HCT116 (cell line): ENCODE results near the gene NEO1. TPM values are rescaled to one million over a fixed set of nuclear protein-coding genes. Genes with fewer than 3 reads are reported as not detected.

Experiments used
- ATAC-seq: fragments of 200-7000 bp; cut with Tn5 transposase; 2 replicates; pipeline ENCODE4 v1.9.1; 2020; ENCODE audit warnings: mild to moderate bottlenecking, moderate library complexity
- BruUV-seq: library from RNA; stranded (reverse); fragments of 400-500 nt; replicated peaks from 2 replicates; lab custom pipeline; 2021; lab: Mats Ljungman, UMichigan
- CTCF ChIA-PET: fragments of 300-600 bp; sonication (Branson Sonifier 250); formaldehyde crosslinking; loops from one replicate; lab custom pipeline; 2021; ENCODE audit warnings: antibody characterized with exemption; lab: Charles Lee
- POLR2A ChIA-PET: fragments of 300-600, 350-600 bp; sonication (Branson Sonifier 250); formaldehyde crosslinking; loops from one replicate; lab custom pipeline; 2021; ENCODE audit warnings: antibody characterized with exemption; lab: Charles Lee
- RAD21 ChIA-PET, 2 experiments: fragments of 300-600 bp; sonication (Branson Sonifier 250); formaldehyde crosslinking; loops; one replicate each; lab custom pipeline; 2023; ENCODE audit warnings: low total read pairs in 2 of 2; ENCODE audit not compliant: uncharacterized antibody in 2 of 2, unreplicated experiment in 2 of 2, low non-redundant PET in 1 of 2; lab: Charles Lee
- DNase-seq: peaks from one replicate; pipeline ENCODE4 v3.0.0-alpha.2; 2010; ENCODE audit warnings: low read depth, low spot score
- H2AFZ ChIP-seq: fragments of 200-600 bp; shearing (Covaris generic), sonication (generic); 2 replicates; pipeline ENCODE4 v1.6.1; 2017; ENCODE audit warnings: low read depth, mixed run types, mixed read lengths, antibody characterized with exemption, low read length; ENCODE audit not compliant: poor library complexity, severe bottlenecking
- H3K27ac ChIP-seq: 2 replicates; pipeline ENCODE4 v1.5.1; 2012; ENCODE audit warnings: low read depth, low read length
- H3K27me3 ChIP-seq: fragments of 200-600 bp; sonication (generic); 2 replicates; pipeline ENCODE4 v1.6.1; 2016; ENCODE audit warnings: mixed run types, low read length, mixed read lengths; ENCODE audit not compliant: insufficient read depth
- H3K36me3 ChIP-seq, 2 experiments: fragments of 200-500 bp in 1 of 2; fragments of 200-600 bp in 1 of 2; sonication (Bioruptor generic) in 1 of 2; sonication (generic) in 1 of 2; 2 replicates each; pipeline versions ENCODE4 v1.5.1 to v1.6.1; 2014 to 2016; ENCODE audit warnings: low read length in 2 of 2, inconsistent platforms in 1 of 2, mixed read lengths in 1 of 2, mixed run types in 1 of 2; ENCODE audit not compliant: insufficient read depth in 2 of 2, control insufficient read depth in 1 of 2
- H3K4me1 ChIP-seq, 2 experiments: fragments of 200-600 bp in 1 of 2; sonication (generic) in 1 of 2; 2 replicates each; pipeline versions ENCODE4 v1.5.1 to v1.6.1; 2012 to 2017; ENCODE audit warnings: low read length in 2 of 2, inconsistent platforms in 1 of 2, mild to moderate bottlenecking in 1 of 2, mixed read lengths in 1 of 2, mixed run types in 1 of 2, moderate library complexity in 1 of 2; ENCODE audit not compliant: insufficient read depth in 2 of 2, control insufficient read depth in 1 of 2
- H3K4me2 ChIP-seq: fragments of 200-600 bp; sonication (generic); 2 replicates; pipeline ENCODE4 v1.6.1; 2017; ENCODE audit warnings: mixed run types, low read length, mixed read lengths
- H3K4me3 ChIP-seq, 2 experiments: fragments of 200-600 bp in 1 of 2; sonication (generic) in 1 of 2; replicated peaks in 1 of 2; 2 replicates each; pipeline ENCODE4 v1.5.1; 2011 to 2016; ENCODE audit warnings: low read length in 2 of 2, control low read depth in 1 of 2, low read depth in 1 of 2, mild to moderate bottlenecking in 1 of 2, mixed read lengths in 1 of 2, mixed run types in 1 of 2
- H3K79me2 ChIP-seq: fragments of 200-600 bp; sonication (generic); 2 replicates; pipeline ENCODE4 v1.6.1; 2017; ENCODE audit warnings: mild to moderate bottlenecking, mixed run types, low read length, moderate library complexity, mixed read lengths; ENCODE audit not compliant: insufficient read depth
- H3K9ac ChIP-seq: fragments of 200-600 bp; sonication (generic); 2 replicates; pipeline ENCODE4 v1.6.1; 2016; ENCODE audit warnings: low read length, mixed read lengths
- H3K9me2 ChIP-seq: fragments of 200-600 bp; sonication (generic), shearing (Covaris generic); 2 replicates; pipeline ENCODE4 v1.6.1; 2017; ENCODE audit warnings: mixed run types, mild to moderate bottlenecking, moderate library complexity; ENCODE audit not compliant: insufficient read depth
- H3K9me3 ChIP-seq, 2 experiments: fragments of 200-500 bp in 1 of 2; fragments of 200-600 bp in 1 of 2; sonication (Bioruptor generic) in 1 of 2; sonication (generic) in 1 of 2; 2 replicates each; pipeline ENCODE4 v1.6.1; 2014 to 2017; ENCODE audit warnings: low read length in 2 of 2, mixed read lengths in 2 of 2, inconsistent platforms in 1 of 2, low read depth in 1 of 2, mild to moderate bottlenecking in 1 of 2, mixed run types in 1 of 2, moderate library complexity in 1 of 2; ENCODE audit not compliant: control insufficient read depth in 1 of 2, insufficient read depth in 1 of 2
- H4K20me1 ChIP-seq: fragments of 200-600 bp; sonication (generic), shearing (Covaris generic); 2 replicates; pipeline ENCODE4 v1.6.1; 2017; ENCODE audit warnings: mixed run types, mild to moderate bottlenecking, moderate library complexity; ENCODE audit not compliant: insufficient read depth
- EZH2 ChIP-seq: fragments of 200-600 bp; sonication (generic); IDR thresholded peaks from 2 replicates; pipeline ENCODE4 v1.6.1; 2017; ENCODE audit warnings: antibody characterized with exemption, mixed run types
- SP1 ChIP-seq: IDR thresholded peaks from 2 replicates; pipeline ENCODE4 v1.6.1; 2012; ENCODE audit warnings: low read depth
- TCF7L2 ChIP-seq: IDR thresholded peaks from 2 replicates; pipeline ENCODE4 v1.7.0; 2011; ENCODE audit warnings: borderline replicate concordance, inconsistent platforms; ENCODE audit not compliant: insufficient read depth, insufficient read length; ENCODE audit errors: extremely low read depth
- intact Hi-C: fragments of 100-400 bp; cut with micrococcal nuclease; formaldehyde crosslinking; loops from 2 replicates; pipeline ENCODE4 v1.10.0; 2022
- total RNA-seq: library from RNA; stranded (reverse); gene quantifications from one replicate; pipeline ENCODE4 v1.2.1, GENCODE V29; 2021; ENCODE audit not compliant: unreplicated experiment
- TF ChIP-seq, protein P1 (sequence below), 3 experiments: fragments of 200-600 bp in 1 of 3; sonication (generic) in 1 of 3; IDR thresholded peaks in 2 of 3; conservative IDR thresholded peaks in 1 of 3; 2 replicates each; pipeline ENCODE4 v1.5.1; 2012 to 2017; ENCODE audit warnings: low read depth in 2 of 3, low read length in 2 of 3, antibody characterized with exemption in 1 of 3, borderline replicate concordance in 1 of 3, control low read depth in 1 of 3, mild to moderate bottlenecking in 1 of 3, mixed read lengths in 1 of 3, mixed run types in 1 of 3, moderate library complexity in 1 of 3; ENCODE audit not compliant: insufficient read depth in 1 of 3
- TF ChIP-seq, protein P2 (sequence below): IDR thresholded peaks from 2 replicates; pipeline ENCODE4 v1.6.1; 2012

The NEO1 gene
- total RNA-seq, 1 experiment from 2014 or later: 30.0 TPM

DNA sequence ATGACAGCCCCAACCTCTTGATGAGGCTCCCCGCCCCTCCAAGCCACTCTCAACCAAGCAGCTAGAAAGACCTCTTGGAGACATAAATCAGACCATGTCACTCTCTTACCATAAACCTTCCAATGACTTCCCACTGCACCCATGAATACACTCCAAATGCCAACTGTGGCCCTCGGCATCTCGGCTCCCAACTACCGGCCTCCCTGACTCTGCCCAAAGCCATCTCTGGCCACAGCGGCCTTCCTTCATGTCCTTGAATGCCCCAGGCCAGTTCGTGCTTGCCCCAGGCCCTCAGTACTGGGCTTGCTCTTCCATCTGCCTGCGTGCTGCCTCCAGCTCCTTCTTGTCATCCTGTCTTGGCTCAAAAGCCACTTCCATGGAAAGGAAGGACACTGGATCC lies 284.5 kb downstream of the NEO1 start (continued):
- no peak for TF ChIP-seq TCF7L2
- TF ChIP-seq, protein P1, sequence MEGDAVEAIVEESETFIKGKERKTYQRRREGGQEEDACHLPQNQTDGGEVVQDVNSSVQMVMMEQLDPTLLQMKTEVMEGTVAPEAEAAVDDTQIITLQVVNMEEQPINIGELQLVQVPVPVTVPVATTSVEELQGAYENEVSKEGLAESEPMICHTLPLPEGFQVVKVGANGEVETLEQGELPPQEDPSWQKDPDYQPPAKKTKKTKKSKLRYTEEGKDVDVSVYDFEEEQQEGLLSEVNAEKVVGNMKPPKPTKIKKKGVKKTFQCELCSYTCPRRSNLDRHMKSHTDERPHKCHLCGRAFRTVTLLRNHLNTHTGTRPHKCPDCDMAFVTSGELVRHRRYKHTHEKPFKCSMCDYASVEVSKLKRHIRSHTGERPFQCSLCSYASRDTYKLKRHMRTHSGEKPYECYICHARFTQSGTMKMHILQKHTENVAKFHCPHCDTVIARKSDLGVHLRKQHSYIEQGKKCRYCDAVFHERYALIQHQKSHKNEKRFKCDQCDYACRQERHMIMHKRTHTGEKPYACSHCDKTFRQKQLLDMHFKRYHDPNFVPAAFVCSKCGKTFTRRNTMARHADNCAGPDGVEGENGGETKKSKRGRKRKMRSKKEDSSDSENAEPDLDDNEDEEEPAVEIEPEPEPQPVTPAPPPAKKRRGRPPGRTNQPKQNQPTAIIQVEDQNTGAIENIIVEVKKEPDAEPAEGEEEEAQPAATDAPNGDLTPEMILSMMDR (IDR thresholded peaks at IDR 0.05 in 2 of 3, conservative IDR thresholded peaks at IDR 0.05 in 1 of 3; ENCODE audit: borderline replicate concordance in 1 of 3, insufficient read depth in 1 of 3, low read depth in 2 of 3, low read length in 2 of 3): no peak
- TF ChIP-seq, protein P2, sequence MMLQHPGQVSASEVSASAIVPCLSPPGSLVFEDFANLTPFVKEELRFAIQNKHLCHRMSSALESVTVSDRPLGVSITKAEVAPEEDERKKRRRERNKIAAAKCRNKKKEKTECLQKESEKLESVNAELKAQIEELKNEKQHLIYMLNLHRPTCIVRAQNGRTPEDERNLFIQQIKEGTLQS: no peak
- TF ChIP-seq, all 23 proteins: peak for 0

DNA sequence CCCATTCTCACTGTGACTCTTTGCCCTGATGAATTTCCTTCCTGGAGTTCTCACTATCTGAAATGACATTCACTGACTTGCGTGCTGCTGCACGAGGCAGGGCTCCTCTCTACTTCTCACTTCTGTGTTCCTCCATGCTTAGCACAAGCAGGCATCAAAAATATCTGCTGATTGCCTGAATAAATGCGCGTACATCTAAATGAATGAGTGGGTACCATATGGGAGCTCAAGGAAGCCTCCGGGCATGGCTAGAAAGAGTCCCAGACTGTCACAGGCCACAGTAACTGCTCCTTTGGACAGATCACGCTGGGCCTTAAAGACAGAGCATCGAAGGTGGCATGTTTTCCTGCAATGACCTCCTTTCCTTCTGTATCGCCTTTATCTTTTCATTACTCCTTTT lies 284.9 kb downstream of the NEO1 start:
- Histone ChIP-seq H3K27me3 (no peaks in the 10 kb centered on the region), H2AFZ (no peak overlapping the region), H3K9me2 (no peaks in the 10 kb centered on the region), H3K79me2 (no peaks in the 10 kb centered on the region), H3K4me3 (no peak overlapping the region), H3K4me1 (no peaks in the 10 kb centered on the region), H3K4me2 (no peak overlapping the region), H3K9me3 (no peaks in the 10 kb centered on the region), H3K36me3 (no peaks in the 10 kb centered on the region)
- POLR2A ChIA-PET: no interaction called here
- intact Hi-C loops: no loop called here
- TF ChIP-seq SP1 (no peak), TCF7L2 (no peak), EZH2 (no peak)
- TF ChIP-seq, all 23 proteins: peak for 0
- no peaks in the 10 kb centered on the region for H4K20me1 ChIP-seq
- H3K9ac ChIP-seq: no peak overlapping the region
- BruUV-seq: no TSS peak
- ATAC-seq (no peak), DNase-seq (no peak)
- H3K27ac ChIP-seq: no peak overlapping the region
- CTCF ChIA-PET: no interaction called here
- RAD21 ChIA-PET: no interaction called here
